Ishikawa (cell line): ENCODE measurements around the gene PRKACG.

Source experiments
- CEBPB ChIP-seq: IDR thresholded peaks from 2 replicates; pipeline ENCODE4 v1.6.1; 2012
- CREB1 ChIP-seq: IDR thresholded peaks from 2 replicates; pipeline ENCODE4 v1.6.1; 2012; ENCODE audit warnings: low read depth
- EGR1 ChIP-seq: IDR thresholded peaks from 2 replicates; pipeline ENCODE4 v1.6.1; 2012
- EP300 ChIP-seq: IDR thresholded peaks from 2 replicates; pipeline ENCODE4 v1.6.1; 2012; ENCODE audit warnings: borderline replicate concordance
- FOXM1 ChIP-seq: IDR thresholded peaks from 2 replicates; pipeline ENCODE4 v1.6.1; 2012; ENCODE audit warnings: low read depth, borderline replicate concordance
- NFIC ChIP-seq: IDR thresholded peaks from 2 replicates; pipeline ENCODE4 v1.6.1; 2012
- RAD21 ChIP-seq: IDR thresholded peaks from 2 replicates; pipeline ENCODE4 v1.6.1; 2012; ENCODE audit warnings: low read depth
- TAF1 ChIP-seq: IDR thresholded peaks from 2 replicates; pipeline ENCODE4 v1.6.1; 2012; ENCODE audit warnings: low read depth, mild to moderate bottlenecking
- TCF12 ChIP-seq: IDR thresholded peaks from 2 replicates; pipeline ENCODE4 v1.6.1; 2012; ENCODE audit warnings: low read depth
- TEAD4 ChIP-seq: IDR thresholded peaks from 2 replicates; pipeline ENCODE4 v1.6.1; 2012
- YY1 ChIP-seq: IDR thresholded peaks from 2 replicates; pipeline ENCODE4 v1.6.1; 2012; ENCODE audit warnings: low read depth
- ZBTB7A ChIP-seq: IDR thresholded peaks from 2 replicates; pipeline ENCODE4 v1.6.1; 2012; ENCODE audit warnings: low read depth
- TF ChIP-seq, protein P1 (sequence below): IDR thresholded peaks from 2 replicates; pipeline ENCODE4 v1.6.1; 2012
- TF ChIP-seq, protein P2 (sequence below): IDR thresholded peaks from 2 replicates; pipeline ENCODE4 v1.6.1; 2012; ENCODE audit warnings: low read depth, mild to moderate bottlenecking
- TF ChIP-seq, protein P3 (sequence below): IDR thresholded peaks from 2 replicates; pipeline ENCODE4 v1.6.1; 2012

Gene PRKACG

DNA sequence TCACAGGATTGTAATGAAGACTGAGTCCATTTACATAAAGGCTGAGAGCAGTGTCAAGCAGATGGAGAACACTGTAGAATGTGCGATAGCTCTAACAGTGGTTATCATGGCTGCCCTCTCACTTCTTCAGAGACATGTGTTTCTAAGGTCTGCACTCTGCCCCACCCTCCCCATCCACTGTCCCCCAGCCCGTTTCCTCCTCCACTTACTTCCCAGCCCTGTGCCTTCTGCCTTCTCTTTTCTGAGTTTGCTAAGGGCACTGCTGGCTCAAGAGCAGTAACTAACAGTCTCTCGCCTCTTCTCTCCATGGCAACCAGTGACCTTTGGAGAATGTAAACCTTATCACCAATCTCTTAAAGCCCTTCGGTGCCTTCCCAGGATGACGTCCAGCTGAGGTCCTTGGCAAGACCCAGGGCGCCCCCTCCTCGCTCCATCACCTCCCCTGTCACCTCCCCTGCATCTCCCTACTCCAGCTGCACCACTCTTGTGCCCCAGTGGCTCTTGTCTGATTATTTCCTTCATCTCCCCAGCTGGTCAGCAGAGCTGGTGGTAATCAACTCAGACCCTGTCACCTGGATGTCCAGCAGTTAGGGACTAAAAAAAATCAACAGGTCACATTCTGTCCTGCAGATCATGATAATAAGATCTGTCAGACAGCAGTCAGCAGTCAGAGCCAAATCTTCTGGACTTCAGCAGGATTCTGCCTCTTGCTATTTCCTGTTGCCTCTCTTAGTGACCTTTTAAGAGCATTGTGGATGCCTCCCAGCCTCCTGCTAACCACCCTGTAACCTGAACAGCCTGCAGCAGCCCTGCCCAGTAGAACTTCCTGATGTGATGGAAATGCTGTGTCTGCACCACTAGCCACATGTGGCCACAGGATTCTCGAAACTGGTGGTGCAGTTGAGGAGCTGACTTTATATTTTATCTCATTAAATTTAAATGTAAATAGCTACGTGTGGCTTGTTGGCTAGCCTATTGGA is 30.6 kb upstream of the PRKACG start:
- TF ChIP-seq NFIC: no peak
- TF ChIP-seq EP300: no peak
- no peak for TF ChIP-seq EGR1
- TF ChIP-seq CREB1: no peak
- TF ChIP-seq CEBPB: no peak
- no peak for TF ChIP-seq TEAD4
- TF ChIP-seq RAD21: no peak
- no peak for TF ChIP-seq TCF12
- TF ChIP-seq, protein P1, sequence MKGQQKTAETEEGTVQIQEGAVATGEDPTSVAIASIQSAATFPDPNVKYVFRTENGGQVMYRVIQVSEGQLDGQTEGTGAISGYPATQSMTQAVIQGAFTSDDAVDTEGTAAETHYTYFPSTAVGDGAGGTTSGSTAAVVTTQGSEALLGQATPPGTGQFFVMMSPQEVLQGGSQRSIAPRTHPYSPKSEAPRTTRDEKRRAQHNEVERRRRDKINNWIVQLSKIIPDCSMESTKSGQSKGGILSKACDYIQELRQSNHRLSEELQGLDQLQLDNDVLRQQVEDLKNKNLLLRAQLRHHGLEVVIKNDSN: no peak
- TF ChIP-seq YY1: no peak
- TF ChIP-seq ZBTB7A: no peak

DNA sequence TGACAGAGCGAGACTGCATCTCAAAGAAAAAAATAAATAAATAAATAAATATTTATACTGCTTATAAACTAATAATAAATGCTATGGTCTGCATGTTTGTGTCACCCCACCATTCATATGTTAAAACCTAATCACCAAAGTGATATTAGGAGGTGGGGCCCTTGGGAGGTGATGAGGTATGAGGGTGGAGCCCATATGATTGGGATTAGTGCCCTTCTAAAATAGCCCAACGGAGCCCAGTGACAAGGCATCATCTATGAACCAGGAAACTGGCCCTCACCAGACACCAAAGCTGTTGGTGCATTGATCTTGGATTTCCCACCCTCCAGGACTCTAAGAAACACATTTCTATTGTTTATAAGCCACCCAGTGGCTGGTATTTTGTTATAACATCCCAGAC is 26.7 kb upstream of the PRKACG start:
- TF ChIP-seq TEAD4 (no peak), TAF1 (no peak), YY1 (no peak), RAD21 (no peak), ZBTB7A (no peak), NFIC (no peak)
- TF ChIP-seq, protein P2, sequence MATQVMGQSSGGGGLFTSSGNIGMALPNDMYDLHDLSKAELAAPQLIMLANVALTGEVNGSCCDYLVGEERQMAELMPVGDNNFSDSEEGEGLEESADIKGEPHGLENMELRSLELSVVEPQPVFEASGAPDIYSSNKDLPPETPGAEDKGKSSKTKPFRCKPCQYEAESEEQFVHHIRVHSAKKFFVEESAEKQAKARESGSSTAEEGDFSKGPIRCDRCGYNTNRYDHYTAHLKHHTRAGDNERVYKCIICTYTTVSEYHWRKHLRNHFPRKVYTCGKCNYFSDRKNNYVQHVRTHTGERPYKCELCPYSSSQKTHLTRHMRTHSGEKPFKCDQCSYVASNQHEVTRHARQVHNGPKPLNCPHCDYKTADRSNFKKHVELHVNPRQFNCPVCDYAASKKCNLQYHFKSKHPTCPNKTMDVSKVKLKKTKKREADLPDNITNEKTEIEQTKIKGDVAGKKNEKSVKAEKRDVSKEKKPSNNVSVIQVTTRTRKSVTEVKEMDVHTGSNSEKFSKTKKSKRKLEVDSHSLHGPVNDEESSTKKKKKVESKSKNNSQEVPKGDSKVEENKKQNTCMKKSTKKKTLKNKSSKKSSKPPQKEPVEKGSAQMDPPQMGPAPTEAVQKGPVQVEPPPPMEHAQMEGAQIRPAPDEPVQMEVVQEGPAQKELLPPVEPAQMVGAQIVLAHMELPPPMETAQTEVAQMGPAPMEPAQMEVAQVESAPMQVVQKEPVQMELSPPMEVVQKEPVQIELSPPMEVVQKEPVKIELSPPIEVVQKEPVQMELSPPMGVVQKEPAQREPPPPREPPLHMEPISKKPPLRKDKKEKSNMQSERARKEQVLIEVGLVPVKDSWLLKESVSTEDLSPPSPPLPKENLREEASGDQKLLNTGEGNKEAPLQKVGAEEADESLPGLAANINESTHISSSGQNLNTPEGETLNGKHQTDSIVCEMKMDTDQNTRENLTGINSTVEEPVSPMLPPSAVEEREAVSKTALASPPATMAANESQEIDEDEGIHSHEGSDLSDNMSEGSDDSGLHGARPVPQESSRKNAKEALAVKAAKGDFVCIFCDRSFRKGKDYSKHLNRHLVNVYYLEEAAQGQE: no peak

DNA sequence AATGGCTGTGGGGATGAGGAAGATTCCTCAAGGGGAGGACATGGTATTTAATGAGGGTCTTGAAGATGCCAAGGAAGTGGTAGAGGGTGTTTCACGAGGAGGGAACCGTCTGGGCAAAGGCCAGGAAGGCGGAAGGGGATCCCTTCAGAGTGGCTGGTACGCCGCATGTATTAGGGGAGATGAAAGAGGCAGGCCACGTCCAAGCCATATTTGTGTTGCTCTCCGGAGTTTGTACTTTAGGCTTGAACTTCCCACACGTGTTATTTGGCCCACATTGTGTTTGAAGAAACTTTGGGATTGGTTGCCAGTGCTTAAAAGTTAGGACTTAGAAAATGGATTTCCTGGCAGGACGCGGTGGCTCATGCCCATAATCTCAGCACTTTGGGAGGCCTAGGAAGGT is 22.9 kb upstream of the PRKACG start:
- no peak for TF ChIP-seq ZBTB7A
- no peak for TF ChIP-seq EGR1
- TF ChIP-seq RAD21: no peak
- TF ChIP-seq, protein P2: no peak
- TF ChIP-seq EP300: no peak
- no peak for TF ChIP-seq TAF1
- no peak for TF ChIP-seq YY1
- no peak for TF ChIP-seq TCF12
- TF ChIP-seq CREB1: no peak
- TF ChIP-seq, protein P1: no peak
- no peak for TF ChIP-seq CEBPB
- TF ChIP-seq FOXM1: no peak
- no peak for TF ChIP-seq TEAD4
- TF ChIP-seq, protein P3, sequence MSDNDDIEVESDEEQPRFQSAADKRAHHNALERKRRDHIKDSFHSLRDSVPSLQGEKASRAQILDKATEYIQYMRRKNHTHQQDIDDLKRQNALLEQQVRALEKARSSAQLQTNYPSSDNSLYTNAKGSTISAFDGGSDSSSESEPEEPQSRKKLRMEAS: no peak

DNA sequence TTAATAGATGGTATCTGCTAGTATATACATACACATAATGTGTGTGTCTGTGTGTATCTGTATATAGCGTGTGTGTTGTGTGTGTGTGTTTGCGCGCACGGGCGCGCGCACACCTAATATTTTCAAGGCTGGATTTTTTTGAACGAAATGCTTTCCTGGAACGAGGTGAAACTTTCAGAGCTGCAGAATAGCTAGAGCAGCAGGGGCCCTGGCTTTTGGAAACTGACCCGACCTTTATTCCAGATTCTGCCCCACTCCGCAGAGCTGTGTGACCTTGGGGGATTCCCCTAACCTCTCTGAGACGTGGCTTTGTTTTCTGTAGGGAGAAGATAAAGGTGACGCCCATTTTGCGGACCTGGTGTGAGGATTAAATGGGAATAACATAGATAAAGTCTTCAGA is 22.4 kb upstream of the PRKACG start:
- TF ChIP-seq, protein P3: peak; percentile 15; the same call in 1 of the 2 replicates
- TF ChIP-seq TEAD4: no peak

DNA sequence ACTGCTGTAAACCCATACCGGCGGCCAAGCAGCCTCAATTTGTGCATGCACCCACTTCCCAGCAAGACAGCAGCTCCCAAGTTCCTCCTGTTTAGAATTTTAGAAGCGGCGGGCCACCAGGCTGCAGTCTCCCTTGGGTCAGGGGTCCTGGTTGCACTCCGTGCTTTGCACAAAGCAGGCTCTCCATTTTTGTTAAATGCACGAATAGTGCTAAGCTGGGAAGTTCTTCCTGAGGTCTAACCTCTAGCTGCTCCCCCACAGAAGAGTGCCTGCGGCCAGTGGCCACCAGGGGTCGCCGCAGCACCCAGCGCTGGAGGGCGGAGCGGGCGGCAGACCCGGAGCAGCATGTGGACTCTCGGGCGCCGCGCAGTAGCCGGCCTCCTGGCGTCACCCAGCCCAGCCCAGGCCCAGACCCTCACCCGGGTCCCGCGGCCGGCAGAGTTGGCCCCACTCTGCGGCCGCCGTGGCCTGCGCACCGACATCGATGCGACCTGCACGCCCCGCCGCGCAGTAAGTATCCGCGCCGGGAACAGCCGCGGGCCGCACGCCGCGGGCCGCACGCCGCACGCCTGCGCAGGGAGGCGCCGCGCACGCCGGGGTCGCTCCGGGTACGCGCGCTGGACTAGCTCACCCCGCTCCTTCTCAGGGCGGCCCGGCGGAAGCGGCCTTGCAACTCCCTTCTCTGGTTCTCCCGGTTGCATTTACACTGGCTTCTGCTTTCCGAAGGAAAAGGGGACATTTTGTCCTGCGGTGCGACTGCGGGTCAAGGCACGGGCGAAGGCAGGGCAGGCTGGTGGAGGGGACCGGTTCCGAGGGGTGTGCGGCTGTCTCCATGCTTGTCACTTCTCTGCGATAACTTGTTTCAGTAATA is 21.8 kb upstream of the PRKACG start, which contains the start of gene FXN:
Gene FXN (plus strand): TSS at position 315 of the 871 bp plus-strand sequence. CDS start 31 bp downstream, at position 346.
- TF ChIP-seq TEAD4 (peak; percentile 23; the same call in 1 of the 2 replicates), EGR1 (no peak), CREB1 (no peak), TAF1 (peak; percentile 28), EP300 (peak; percentile 25; the same call in 1 of the 2 replicates), YY1 (peak; percentile 4; the same call in 1 of the 2 replicates), NFIC (no peak), RAD21 (peak; percentile 57), CEBPB (no peak), TCF12 (0 out of 2 replicates have a peak, but pooled peaks have one; percentile 15), ZBTB7A (peak; percentile 64; the same call in 1 of the 2 replicates), FOXM1 (no peak)
- TF ChIP-seq, protein P2: no peak
- TF ChIP-seq, protein P3: peak; percentile 82; the same call in 1 of the 2 replicates
- TF ChIP-seq, protein P1: no peak
